Endothelial cell of umbilical vein (primary cell): ENCODE data around the gene NELL2. TPM values are rescaled to one million over a fixed set of nuclear protein-coding genes. Genes with fewer than 3 reads are reported as not detected.
"Not testable (repeated sequence)": the region's sequence is repeated elsewhere in the genome, so short reads cannot be mapped to it uniquely, and the experiment has no call there.

ENCODE experiments used
- BruUV-seq: library from RNA; stranded (reverse); fragments of 400-500 nt; replicated peaks from 2 replicates; lab custom pipeline; 2021; lab: Mats Ljungman, UMichigan
- CTCF ChIA-PET: fragments of 300-600, 350-600 bp; sonication (Branson Sonifier 250); formaldehyde crosslinking; loops from one replicate; lab custom pipeline; 2021; ENCODE audit warnings: antibody characterized with exemption, inconsistent platforms; lab: Charles Lee
- POLR2A ChIA-PET: fragments of 300-600, 350-600 bp; sonication (Branson Sonifier 250); formaldehyde crosslinking; loops from one replicate; lab custom pipeline; 2021; ENCODE audit warnings: antibody characterized with exemption, inconsistent platforms; lab: Charles Lee
- DNase-seq: peaks from one replicate; pipeline ENCODE4 v3.0.0-alpha.2; 2011; ENCODE audit warnings: low read depth, low spot score
- FAIRE-seq: peaks from 2 replicates; lab custom pipeline; 2011; peaks lifted over from hg19 to GRCh38; lab: Jason Lieb, UNC
- H2AFZ ChIP-seq: 2 replicates; pipeline ENCODE4 v1.6.0; 2012; ENCODE audit warnings: low read depth, low read length, control low read depth, inconsistent platforms
- H3K27ac ChIP-seq: 2 replicates; pipeline ENCODE4 v1.5.1; 2011; ENCODE audit warnings: low read depth, mild to moderate bottlenecking, control low read depth, low read length, moderate library complexity; ENCODE audit not compliant: insufficient read depth
- H3K27me3 ChIP-seq, 2 experiments: 2 replicates each; pipeline versions ENCODE4 v1.6.0 to v1.6.1; 2011; ENCODE audit warnings: low read length in 2 of 2, mixed read lengths in 1 of 2; ENCODE audit not compliant: control insufficient read depth in 2 of 2, insufficient read depth in 2 of 2
- H3K36me3 ChIP-seq, 2 experiments: 2 replicates in 1 of 2; 3 replicates in 1 of 2; pipeline ENCODE4 v1.5.1; 2011; ENCODE audit warnings: low read length in 2 of 2, mild to moderate bottlenecking in 1 of 2, moderate library complexity in 1 of 2; ENCODE audit not compliant: control insufficient read depth in 2 of 2, insufficient read depth in 2 of 2; ENCODE audit errors: extremely low read depth in 1 of 2
- H3K4me1 ChIP-seq: 3 replicates; pipeline ENCODE4 v1.5.1; 2011; ENCODE audit warnings: mild to moderate bottlenecking, low read length; ENCODE audit not compliant: control insufficient read depth, insufficient read depth; ENCODE audit errors: extremely low read depth
- H3K4me2 ChIP-seq: 2 replicates; pipeline ENCODE4 v1.6.1; 2011; ENCODE audit warnings: low read length, control low read depth, mixed read lengths; ENCODE audit not compliant: insufficient read depth
- H3K4me3 ChIP-seq, 3 experiments: fragments of 200-600 bp in 1 of 3; sonication (generic), shearing (Covaris generic) in 1 of 3; replicated peaks in 1 of 3; 2 replicates each; pipeline ENCODE4 v1.5.1; 2011 to 2016; ENCODE audit warnings: control low read depth in 3 of 3, low read length in 3 of 3, mild to moderate bottlenecking in 2 of 3, inconsistent platforms in 1 of 3, low read depth in 1 of 3, moderate library complexity in 1 of 3; ENCODE audit not compliant: insufficient read depth in 1 of 3
- H3K79me2 ChIP-seq: 2 replicates; pipeline ENCODE4 v1.6.0; 2012; ENCODE audit warnings: low read length, inconsistent platforms; ENCODE audit not compliant: control insufficient read depth, insufficient read depth
- H3K9ac ChIP-seq: replicated peaks from 2 replicates; pipeline ENCODE3; 2011; ENCODE audit warnings: low read length, control low read depth; ENCODE audit not compliant: insufficient read depth; ENCODE audit errors: extremely low read depth
- H3K9me1 ChIP-seq: replicated peaks from 3 replicates; pipeline ENCODE4 v1.6.0; 2011; ENCODE audit warnings: mild to moderate bottlenecking, low read length; ENCODE audit not compliant: control insufficient read depth, insufficient read depth; ENCODE audit errors: extremely low read depth
- H3K9me3 ChIP-seq: replicated peaks from 2 replicates; pipeline ENCODE4 v1.5.1; 2012; ENCODE audit warnings: low read length, inconsistent platforms; ENCODE audit not compliant: control insufficient read depth, insufficient read depth
- H4K20me1 ChIP-seq: replicated peaks from 2 replicates; pipeline ENCODE3; 2011; ENCODE audit warnings: mild to moderate bottlenecking, low read length; ENCODE audit not compliant: control insufficient read depth, insufficient read depth; ENCODE audit errors: extremely low read depth
- MYC ChIP-seq: IDR thresholded peaks from one replicate; pipeline ENCODE4 v1.6.1; 2011; ENCODE audit warnings: mild to moderate bottlenecking, low read depth, low read length
- POLR2AphosphoS5 ChIP-seq: IDR thresholded peaks from 2 replicates; pipeline ENCODE4 v1.6.1; 2012; ENCODE audit warnings: low read depth, mild to moderate bottlenecking, control low read depth, low read length, moderate library complexity; ENCODE audit not compliant: insufficient read depth
- dilution Hi-C: fragments of 300-500 bp; cut with MboI; formaldehyde crosslinking; loops from one replicate; pipeline ENCODE4 v1.15.0; 2019; ENCODE audit warnings: low sequenced_read_pairs; ENCODE audit not compliant: extremely low pct_ligation_motif_present
- intact Hi-C: fragments of 100-400 bp; cut with micrococcal nuclease; formaldehyde crosslinking; loops from one replicate; pipeline ENCODE4 v1.10.0; 2022
- polyA plus RNA-seq, 4 experiments: library from polyadenylated mRNA; depleted of rRNA in 3 of 4; stranded (reverse) in 3 of 4; unstranded in 1 of 4; fragments of >200 nt; gene quantifications; 2 replicates each; pipeline versions ENCODE4 v1.2.1 to v1.2.3, GENCODE V29; 2011 to 2012; ENCODE audit warnings: missing spikeins in 1 of 4
- total RNA-seq: library from RNA; stranded (reverse); gene quantifications from 2 replicates; pipeline ENCODE4 v1.2.3, GENCODE V29; 2021
- TF ChIP-seq, protein P1 (sequence below): IDR thresholded peaks from 2 replicates; pipeline ENCODE4 v1.6.1; 2011; ENCODE audit not compliant: insufficient read depth, insufficient read length

Gene NELL2
- total and polyA plus RNA-seq, 2 donors (not counting 3 experiments of a cell fraction or from before 2014, with no cell fraction given) = 0.11 to 0.49 TPM

DNA sequence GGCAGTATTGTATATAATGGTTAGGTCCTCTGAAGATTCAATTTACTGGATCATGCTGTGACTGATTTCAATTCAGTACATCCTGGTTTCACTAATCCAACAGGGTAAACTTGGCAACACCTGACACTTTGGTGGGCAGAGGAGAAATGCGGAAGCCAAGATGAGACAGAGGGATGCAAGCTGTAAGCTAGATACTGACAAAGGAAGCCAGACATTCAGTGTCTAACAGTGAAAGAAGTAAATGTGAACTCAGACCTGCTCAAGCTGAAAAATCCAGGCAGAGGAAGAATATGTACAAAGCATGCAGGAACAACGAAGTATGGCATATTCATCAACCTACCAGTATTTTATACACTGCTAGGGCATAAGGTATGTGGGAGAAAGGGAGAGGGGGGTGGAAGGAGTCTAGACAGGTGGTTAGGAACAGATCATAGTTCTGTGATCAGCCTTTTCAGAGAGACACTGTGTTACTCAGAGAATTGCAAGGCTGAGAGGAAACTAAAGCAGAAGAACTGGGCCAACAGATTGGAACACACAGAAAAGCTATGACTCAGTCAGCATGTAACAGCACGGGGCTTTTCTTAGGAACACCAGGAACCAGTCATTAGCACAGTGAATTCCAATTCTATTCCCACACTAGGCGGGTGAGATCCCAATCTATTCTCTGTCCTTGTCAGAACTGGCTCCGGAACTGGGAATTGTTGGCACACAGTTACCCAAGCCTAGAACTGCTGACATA is 40.3 kb downstream of the NELL2 start:
- FAIRE-seq (no peak), DNase-seq (no peak)
- no TSS peak for BruUV-seq
- no peaks in the 10 kb centered on the region for H3K79me2 ChIP-seq
- TF ChIP-seq MYC = no peak
- no peak for TF ChIP-seq POLR2AphosphoS5
- TF ChIP-seq, protein P1, sequence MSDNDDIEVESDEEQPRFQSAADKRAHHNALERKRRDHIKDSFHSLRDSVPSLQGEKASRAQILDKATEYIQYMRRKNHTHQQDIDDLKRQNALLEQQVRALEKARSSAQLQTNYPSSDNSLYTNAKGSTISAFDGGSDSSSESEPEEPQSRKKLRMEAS = no peak
- ChIA-PET POLR2A (no interaction called here), CTCF (no interaction called here)
- no peaks in the 10 kb centered on the region for H3K27me3 ChIP-seq
- H3K36me3 ChIP-seq = no peaks in the 10 kb centered on the region
- no peaks in the 10 kb centered on the region for H3K9me3 ChIP-seq
- H3K27ac ChIP-seq = no peak overlapping the region
- dilution Hi-C loops (no loop called here), intact Hi-C loops (no loop called here)
- no peak overlapping the region for H3K4me3 ChIP-seq
- H4K20me1 ChIP-seq = no peaks in the 10 kb centered on the region
- H3K9ac ChIP-seq = no peak overlapping the region
- no peaks in the 10 kb centered on the region for H3K4me1 ChIP-seq
- no peak overlapping the region for H3K4me2 ChIP-seq
- no peak overlapping the region for H2AFZ ChIP-seq
- no peaks in the 10 kb centered on the region for H3K9me1 ChIP-seq

DNA sequence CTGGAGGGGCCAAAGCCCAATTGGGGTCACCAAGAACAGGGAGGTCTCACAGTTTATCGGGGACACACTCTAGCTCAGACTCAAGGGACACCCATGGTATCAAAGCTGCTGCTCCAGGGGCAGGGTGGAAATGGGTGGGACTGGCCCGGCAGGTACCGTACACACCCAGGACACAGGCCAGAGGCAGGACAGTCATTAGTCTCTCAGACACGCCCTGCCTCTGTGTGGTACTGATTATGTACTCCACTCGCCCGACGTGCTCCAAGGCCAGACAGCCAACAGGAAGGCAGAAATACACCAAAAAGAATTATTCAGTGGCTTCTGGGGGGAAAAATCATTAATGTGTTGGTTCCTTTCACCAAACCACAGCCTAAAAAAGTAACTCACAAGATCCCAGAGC is 41.1 kb downstream of the NELL2 start:
- H3K36me3 ChIP-seq, DNase-seq, H3K4me2 ChIP-seq, H3K9ac ChIP-seq, dilution Hi-C loops, H3K9me3 ChIP-seq, H3K4me3 ChIP-seq, H3K9me1 ChIP-seq, H3K27me3 ChIP-seq, H4K20me1 ChIP-seq, FAIRE-seq, H3K4me1 ChIP-seq, CTCF ChIA-PET, BruUV-seq, POLR2A ChIA-PET, intact Hi-C loops, H3K79me2 ChIP-seq, H2AFZ ChIP-seq, H3K27ac ChIP-seq: not testable (repeated sequence)
